GM19372 (cell line): ENCODE results near the gene TLE5.

ENCODE experiments used
- ATAC-seq: cut with Tn5 transposase; IDR thresholded peaks from one replicate; pipeline ENCODE4 v1.9.1; 2021; ENCODE audit warnings: mild to moderate bottlenecking, low read depth, moderate library complexity; ENCODE audit not compliant: unreplicated experiment

TLE5 gene

DNA sequence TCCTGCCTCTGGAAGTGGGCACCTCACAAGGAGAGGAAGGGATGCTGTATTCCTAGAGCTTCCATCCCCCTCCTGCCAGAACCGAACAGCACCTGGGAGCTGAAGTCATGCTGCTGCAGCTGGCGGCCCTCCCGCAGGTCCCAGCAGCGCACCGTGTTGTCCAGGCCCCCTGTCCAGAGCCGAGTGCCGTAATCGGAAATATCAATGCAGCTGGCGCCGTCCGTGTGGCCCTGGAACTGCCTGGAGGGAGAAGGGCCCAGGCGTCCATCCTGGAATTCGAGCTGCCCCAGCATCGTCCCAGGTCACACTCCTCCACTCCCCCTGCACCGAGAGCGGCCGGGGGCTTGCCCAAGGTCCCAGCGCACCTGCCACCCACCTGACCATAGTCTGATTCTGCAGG, 57.0 kb downstream of the TLE5 start:
- ATAC-seq = no peak

- no peak for ATAC-seq
Measured at GRCh38 chr19:3004522-3004921, 57.8 kb downstream of the TLE5 start.

DNA sequence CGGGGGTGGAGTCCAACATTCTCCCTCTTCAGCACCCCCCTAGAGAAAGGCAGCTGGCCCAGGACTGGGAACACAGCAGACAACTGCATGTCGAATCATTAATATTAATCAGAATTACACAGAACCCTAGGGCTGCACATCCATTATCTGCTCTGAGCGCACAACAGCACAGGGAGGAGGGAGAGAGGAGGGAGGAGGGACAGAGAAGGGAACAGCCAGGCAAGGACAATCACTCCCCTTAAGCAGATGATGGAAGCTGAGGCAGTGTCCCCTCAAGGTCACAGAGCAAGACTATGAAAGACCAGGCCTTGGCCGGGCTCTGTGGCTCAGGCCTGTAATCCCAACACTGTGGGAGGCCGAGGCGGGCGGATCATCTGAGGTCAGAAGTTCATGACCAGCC, 59.2 kb downstream of the TLE5 start:
- ATAC-seq = no peak
